HepG2 (cell line): ENCODE measurements around the gene LOXL3. TPM values are rescaled to one million over a fixed set of nuclear protein-coding genes. Genes with fewer than 3 reads are reported as not detected.
A peak's percentile ranks its signal among the peaks of the same experiment; 100 is the strongest.

Experiments used
- BCL6 ChIP-seq: IDR thresholded peaks from 2 replicates; pipeline ENCODE4 v1.6.1; 2016; ENCODE audit warnings: missing genetic modification reagents, missing compliant biosample characterization
- BRCA1 ChIP-seq: sonication (generic); formaldehyde crosslinking; IDR thresholded peaks from 2 replicates; pipeline ENCODE4 v1.4.0; 2020; ENCODE audit warnings: missing genetic modification reagents
- CREB1 ChIP-seq, 2 experiments: fragments of 450-650 bp in 1 of 2; IDR thresholded peaks; 2 replicates each; pipeline ENCODE4 v1.6.1; 2016 to 2017; ENCODE audit warnings: control low read depth in 1 of 2, mild to moderate bottlenecking in 1 of 2, missing compliant biosample characterization in 1 of 2, missing genetic modification characterization in 1 of 2
- HNF4G ChIP-seq, 2 experiments: sonication (generic) in 1 of 2; formaldehyde crosslinking in 1 of 2; IDR thresholded peaks; 2 replicates each; pipeline versions ENCODE4 v1.4.0 to v1.6.1; 2011 to 2020; ENCODE audit warnings: borderline replicate concordance in 2 of 2, low read depth in 2 of 2, mild to moderate bottlenecking in 2 of 2, low read length in 1 of 2, missing genetic modification reagents in 1 of 2, moderate library complexity in 1 of 2
- NCOA1 ChIP-seq: sonication (generic); formaldehyde crosslinking; IDR thresholded peaks from 2 replicates; pipeline ENCODE4 v1.9.0; 2021; ENCODE audit warnings: missing genetic modification reagents
- NFIC ChIP-seq: IDR thresholded peaks from 2 replicates; pipeline ENCODE4 v1.6.1; 2012; ENCODE audit warnings: mild to moderate bottlenecking, low read length, inconsistent platforms
- PCBP1 ChIP-seq: fragments of 200-400 bp; formaldehyde crosslinking; IDR thresholded peaks from 2 replicates; pipeline ENCODE4 v1.6.1; 2017; ENCODE audit warnings: mild to moderate bottlenecking, low read depth, low read length, borderline replicate concordance
- SRY ChIP-seq: sonication (generic); formaldehyde crosslinking; IDR thresholded peaks from 2 replicates; pipeline ENCODE4 v1.8.0; 2022; ENCODE audit warnings: mild to moderate bottlenecking, missing genetic modification reagents
- ZBTB1 ChIP-seq: sonication (generic); formaldehyde crosslinking; IDR thresholded peaks from 2 replicates; pipeline ENCODE4 v1.4.0; 2020; ENCODE audit warnings: missing genetic modification reagents, borderline replicate concordance
- ZFY ChIP-seq: sonication (generic); formaldehyde crosslinking; IDR thresholded peaks from 2 replicates; pipeline ENCODE4 v1.4.0; 2020; ENCODE audit warnings: missing genetic modification reagents
- ZNF296 ChIP-seq: sonication (generic); formaldehyde crosslinking; conservative IDR thresholded peaks from 2 replicates; pipeline ENCODE4 v1.5.0; 2020; ENCODE audit warnings: mild to moderate bottlenecking, missing genetic modification reagents
- ZNF337 ChIP-seq: sonication (generic); formaldehyde crosslinking; IDR thresholded peaks from 2 replicates; pipeline ENCODE4 v1.5.1; 2020; ENCODE audit warnings: missing genetic modification reagents, low read depth, mild to moderate bottlenecking, borderline replicate concordance
- ZNF383 ChIP-seq: sonication (generic); formaldehyde crosslinking; IDR thresholded peaks from 2 replicates; pipeline ENCODE4 v1.4.0; 2020; ENCODE audit warnings: missing genetic modification reagents, mild to moderate bottlenecking, borderline replicate concordance
- ZNF430 ChIP-seq: sonication (generic); formaldehyde crosslinking; IDR thresholded peaks from 2 replicates; pipeline ENCODE4 v1.9.0; 2021; ENCODE audit warnings: mild to moderate bottlenecking, missing genetic modification reagents
- ZNF629 ChIP-seq: sonication (generic); formaldehyde crosslinking; conservative IDR thresholded peaks from 2 replicates; pipeline ENCODE4 v1.5.0; 2020; ENCODE audit warnings: missing genetic modification reagents
- ZNF781 ChIP-seq: sonication (generic); formaldehyde crosslinking; IDR thresholded peaks from 2 replicates; pipeline ENCODE4 v1.5.1; 2020; ENCODE audit warnings: borderline replicate concordance, mild to moderate bottlenecking, missing genetic modification reagents; ENCODE audit errors: not compliant biosample characterization
- ZNF816 ChIP-seq: sonication (generic); formaldehyde crosslinking; IDR thresholded peaks from 2 replicates; pipeline ENCODE4 v1.8.0; 2022; ENCODE audit warnings: missing genetic modification reagents, mild to moderate bottlenecking, borderline replicate concordance
- polyA plus RNA-seq, 8 experiments: library from polyadenylated mRNA; depleted of rRNA in 3 of 8; stranded (reverse) in 7 of 8; unstranded in 1 of 8; fragments of >200 nt; fragmentation: Illumina TruSeq in 4 of 8; extraction: Trizol in 4 of 8; gene quantifications; 2 replicates each; pipeline versions ENCODE4 v1.2.1 to v1.2.3, GENCODE V29; 2011 to 2016; ENCODE audit warnings: low read depth in 4 of 8, missing spikeins in 1 of 8, mixed read lengths in 1 of 8; ENCODE audit not compliant: insufficient read depth in 1 of 8
- total RNA-seq, 5 experiments: library from RNA; depleted of rRNA; stranded (reverse); fragments of >200 nt; fragmentation: Illumina TruSeq; extraction: Trizol; gene quantifications; 2 replicates each; pipeline ENCODE4 v1.2.3, GENCODE V29; 2016; ENCODE audit warnings: low read depth in 1 of 5
- TF ChIP-seq, protein P1 (sequence below): sonication (generic); formaldehyde crosslinking; IDR thresholded peaks from 2 replicates; pipeline ENCODE4 v1.5.0; 2020; ENCODE audit warnings: mild to moderate bottlenecking, missing genetic modification reagents, moderate library complexity
- TF ChIP-seq, protein P2 (sequence below): sonication (generic); formaldehyde crosslinking; IDR thresholded peaks from 2 replicates; pipeline ENCODE4 v1.5.1; 2020; ENCODE audit warnings: missing genetic modification reagents, mild to moderate bottlenecking, borderline replicate concordance
- TF ChIP-seq, protein P3 (sequence below): sonication (generic); formaldehyde crosslinking; IDR thresholded peaks from 2 replicates; pipeline ENCODE4 v1.4.0; 2020; ENCODE audit warnings: low read depth, mild to moderate bottlenecking, missing genetic modification reagents
- TF ChIP-seq, protein P4 (sequence below): IDR thresholded peaks from 2 replicates; pipeline ENCODE4 v1.6.1; 2018; ENCODE audit warnings: missing genetic modification reagents, mild to moderate bottlenecking, missing compliant biosample characterization
- TF ChIP-seq, protein P5 (sequence below): IDR thresholded peaks from 2 replicates; pipeline ENCODE4 v1.6.1; 2016; ENCODE audit warnings: low read depth, borderline replicate concordance

LOXL3 gene
- total and polyA plus RNA-seq, 2 of the 13 experiments (the other 11 are each of a cell fraction or from before 2014, with no cell fraction given): 0.55 to 6.5 TPM

DNA sequence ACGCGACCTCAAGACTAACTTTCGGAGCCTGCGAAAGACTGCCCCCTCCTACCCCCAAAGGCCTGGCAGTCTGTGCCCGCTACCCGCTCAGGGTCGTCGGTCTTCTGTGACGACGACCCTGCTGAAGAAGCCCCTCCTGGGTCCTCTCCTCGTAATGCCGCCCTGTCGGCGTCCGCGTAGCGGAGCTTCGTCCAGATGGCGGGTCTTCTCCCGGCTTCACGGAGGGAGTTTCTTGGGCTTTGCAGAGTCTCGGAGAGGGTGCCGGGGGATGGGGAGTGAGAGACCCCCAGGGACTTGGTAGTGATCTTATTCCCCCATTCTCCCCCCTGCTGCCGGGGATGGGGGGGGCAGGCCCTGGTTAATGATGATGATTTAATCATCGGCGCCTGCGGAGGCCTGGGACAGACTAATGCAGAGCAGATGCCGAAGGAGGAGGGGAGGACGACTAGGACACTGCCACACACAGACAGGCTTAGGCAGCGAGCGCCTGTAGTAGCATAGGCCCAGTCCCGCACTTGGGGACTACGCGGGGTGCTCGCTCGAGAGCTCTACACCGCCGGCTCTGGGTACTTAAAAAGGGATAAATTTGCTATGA, 45.7 kb downstream of the LOXL3 start (continued):
- TF ChIP-seq, protein P1, sequence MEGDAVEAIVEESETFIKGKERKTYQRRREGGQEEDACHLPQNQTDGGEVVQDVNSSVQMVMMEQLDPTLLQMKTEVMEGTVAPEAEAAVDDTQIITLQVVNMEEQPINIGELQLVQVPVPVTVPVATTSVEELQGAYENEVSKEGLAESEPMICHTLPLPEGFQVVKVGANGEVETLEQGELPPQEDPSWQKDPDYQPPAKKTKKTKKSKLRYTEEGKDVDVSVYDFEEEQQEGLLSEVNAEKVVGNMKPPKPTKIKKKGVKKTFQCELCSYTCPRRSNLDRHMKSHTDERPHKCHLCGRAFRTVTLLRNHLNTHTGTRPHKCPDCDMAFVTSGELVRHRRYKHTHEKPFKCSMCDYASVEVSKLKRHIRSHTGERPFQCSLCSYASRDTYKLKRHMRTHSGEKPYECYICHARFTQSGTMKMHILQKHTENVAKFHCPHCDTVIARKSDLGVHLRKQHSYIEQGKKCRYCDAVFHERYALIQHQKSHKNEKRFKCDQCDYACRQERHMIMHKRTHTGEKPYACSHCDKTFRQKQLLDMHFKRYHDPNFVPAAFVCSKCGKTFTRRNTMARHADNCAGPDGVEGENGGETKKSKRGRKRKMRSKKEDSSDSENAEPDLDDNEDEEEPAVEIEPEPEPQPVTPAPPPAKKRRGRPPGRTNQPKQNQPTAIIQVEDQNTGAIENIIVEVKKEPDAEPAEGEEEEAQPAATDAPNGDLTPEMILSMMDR: 0 out of 2 replicates have a peak, but pooled peaks have one; percentile 15
- TF ChIP-seq ZNF629 (CRISPR knock-in tag) (peak; percentile 99), ZNF383 (no peak), ZFY (CRISPR knock-in tag) (peak; percentile 59), NCOA1 (CRISPR knock-in tag) (no peak), ZNF430 (CRISPR knock-in tag) (peak; percentile 85), NFIC (no peak), HNF4G (IDR thresholded peaks at IDR 0.05; ENCODE audit: borderline replicate concordance, low read depth, low read length) (no peak), HNF4G (CRISPR knock-in tag; IDR thresholded peaks at IDR 0.05; ENCODE audit: borderline replicate concordance, low read depth) (no peak), ZNF337 (0 out of 2 replicates have a peak, but pooled peaks have one; percentile 4), BRCA1 (CRISPR knock-in tag) (0 out of 2 replicates have a peak, but pooled peaks have one; percentile 2), ZNF781 (no peak), CREB1 (IDR thresholded peaks at IDR 0.05) (no peak), CREB1 (CRISPR knock-in tag; IDR thresholded peaks at IDR 0.05) (peak; percentile 19), ZBTB1 (CRISPR knock-in tag) (no peak), BCL6 (CRISPR knock-in tag) (no peak), PCBP1 (0 out of 2 replicates have a peak, but pooled peaks have one; percentile 16), SRY (peak; percentile 59; the same call in 1 of the 2 replicates), ZNF816 (0 out of 2 replicates have a peak, but pooled peaks have one; percentile 27), ZNF296 (CRISPR knock-in tag) (0 out of 2 replicates have a peak, but pooled peaks have one; percentile 59)
- TF ChIP-seq, protein P2, sequence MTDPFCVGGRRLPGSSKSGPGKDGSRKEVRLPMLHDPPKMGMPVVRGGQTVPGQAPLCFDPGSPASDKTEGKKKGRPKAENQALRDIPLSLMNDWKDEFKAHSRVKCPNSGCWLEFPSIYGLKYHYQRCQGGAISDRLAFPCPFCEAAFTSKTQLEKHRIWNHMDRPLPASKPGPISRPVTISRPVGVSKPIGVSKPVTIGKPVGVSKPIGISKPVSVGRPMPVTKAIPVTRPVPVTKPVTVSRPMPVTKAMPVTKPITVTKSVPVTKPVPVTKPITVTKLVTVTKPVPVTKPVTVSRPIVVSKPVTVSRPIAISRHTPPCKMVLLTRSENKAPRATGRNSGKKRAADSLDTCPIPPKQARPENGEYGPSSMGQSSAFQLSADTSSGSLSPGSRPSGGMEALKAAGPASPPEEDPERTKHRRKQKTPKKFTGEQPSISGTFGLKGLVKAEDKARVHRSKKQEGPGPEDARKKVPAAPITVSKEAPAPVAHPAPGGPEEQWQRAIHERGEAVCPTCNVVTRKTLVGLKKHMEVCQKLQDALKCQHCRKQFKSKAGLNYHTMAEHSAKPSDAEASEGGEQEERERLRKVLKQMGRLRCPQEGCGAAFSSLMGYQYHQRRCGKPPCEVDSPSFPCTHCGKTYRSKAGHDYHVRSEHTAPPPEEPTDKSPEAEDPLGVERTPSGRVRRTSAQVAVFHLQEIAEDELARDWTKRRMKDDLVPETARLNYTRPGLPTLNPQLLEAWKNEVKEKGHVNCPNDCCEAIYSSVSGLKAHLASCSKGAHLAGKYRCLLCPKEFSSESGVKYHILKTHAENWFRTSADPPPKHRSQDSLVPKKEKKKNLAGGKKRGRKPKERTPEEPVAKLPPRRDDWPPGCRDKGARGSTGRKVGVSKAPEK (CRISPR knock-in tag): no peak
- TF ChIP-seq, protein P3, sequence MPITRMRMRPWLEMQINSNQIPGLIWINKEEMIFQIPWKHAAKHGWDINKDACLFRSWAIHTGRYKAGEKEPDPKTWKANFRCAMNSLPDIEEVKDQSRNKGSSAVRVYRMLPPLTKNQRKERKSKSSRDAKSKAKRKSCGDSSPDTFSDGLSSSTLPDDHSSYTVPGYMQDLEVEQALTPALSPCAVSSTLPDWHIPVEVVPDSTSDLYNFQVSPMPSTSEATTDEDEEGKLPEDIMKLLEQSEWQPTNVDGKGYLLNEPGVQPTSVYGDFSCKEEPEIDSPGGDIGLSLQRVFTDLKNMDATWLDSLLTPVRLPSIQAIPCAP: no peak
- TF ChIP-seq, protein P4, sequence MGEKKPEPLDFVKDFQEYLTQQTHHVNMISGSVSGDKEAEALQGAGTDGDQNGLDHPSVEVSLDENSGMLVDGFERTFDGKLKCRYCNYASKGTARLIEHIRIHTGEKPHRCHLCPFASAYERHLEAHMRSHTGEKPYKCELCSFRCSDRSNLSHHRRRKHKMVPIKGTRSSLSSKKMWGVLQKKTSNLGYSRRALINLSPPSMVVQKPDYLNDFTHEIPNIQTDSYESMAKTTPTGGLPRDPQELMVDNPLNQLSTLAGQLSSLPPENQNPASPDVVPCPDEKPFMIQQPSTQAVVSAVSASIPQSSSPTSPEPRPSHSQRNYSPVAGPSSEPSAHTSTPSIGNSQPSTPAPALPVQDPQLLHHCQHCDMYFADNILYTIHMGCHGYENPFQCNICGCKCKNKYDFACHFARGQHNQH (CRISPR knock-in tag): no peak
- TF ChIP-seq, protein P5, sequence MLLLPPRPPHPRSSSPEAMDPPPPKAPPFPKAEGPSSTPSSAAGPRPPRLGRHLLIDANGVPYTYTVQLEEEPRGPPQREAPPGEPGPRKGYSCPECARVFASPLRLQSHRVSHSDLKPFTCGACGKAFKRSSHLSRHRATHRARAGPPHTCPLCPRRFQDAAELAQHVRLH (CRISPR knock-in tag): no peak
